ENCODE data around the gene LRRC4C. TPM values are rescaled to one million over a fixed set of nuclear protein-coding genes. Genes with fewer than 3 reads are reported as not detected.
A peak's percentile ranks its signal among the peaks of the same experiment; 100 is the strongest.

LRRC4C gene
- total RNA-seq, 1 donor from 2014 or later: 0.64 TPM

- H3K27me3 Mint-ChIP-seq (ENCODE audit: unreplicated experiment): peaks cover 2% of the 10 kb centered on the region
- no peak overlapping the region for H3K4me3 Mint-ChIP-seq (ENCODE audit: unreplicated experiment)
- peak; percentile 59 for TF ChIP-seq CTCF (IDR thresholded peaks at IDR 0.05; ENCODE audit: partially characterized antibody, unreplicated experiment)
- peak; percentile 18 for DNase-seq
- H3K27ac Mint-ChIP-seq (ENCODE audit: unreplicated experiment): no peak overlapping the region
- H3K4me1 Mint-ChIP-seq (ENCODE audit: low read depth, unreplicated experiment): peaks cover 10% of the 10 kb centered on the region
- H3K9me3 Mint-ChIP-seq (ENCODE audit: unreplicated experiment): no peaks in the 10 kb centered on the region
- no peaks in the 10 kb centered on the region for H3K36me3 Mint-ChIP-seq (ENCODE audit: unreplicated experiment)
These were observed 27.7 kb downstream of the LRRC4C start for GRCh38 chr11:41431784-41432183.

GRCh38 chr11:41419901-41420300 is 39.6 kb downstream of the LRRC4C start:
- Mint-ChIP-seq H3K27ac (ENCODE audit: unreplicated experiment) (no peak overlapping the region), H3K9me3 (ENCODE audit: unreplicated experiment) (no peaks in the 10 kb centered on the region), H3K4me3 (ENCODE audit: unreplicated experiment) (no peak overlapping the region), H3K4me1 (ENCODE audit: low read depth, unreplicated experiment) (no peaks in the 10 kb centered on the region), H3K36me3 (ENCODE audit: unreplicated experiment) (no peaks in the 10 kb centered on the region), H3K27me3 (ENCODE audit: unreplicated experiment) (no peaks in the 10 kb centered on the region)
- no peak for DNase-seq
- no peak for TF ChIP-seq CTCF (IDR thresholded peaks at IDR 0.05; ENCODE audit: partially characterized antibody, unreplicated experiment)

- H3K27ac Mint-ChIP-seq (ENCODE audit: unreplicated experiment): no peak overlapping the region
- no peak overlapping the region for H3K4me3 Mint-ChIP-seq (ENCODE audit: unreplicated experiment)
- TF ChIP-seq CTCF (IDR thresholded peaks at IDR 0.05; ENCODE audit: partially characterized antibody, unreplicated experiment): no peak
- no peaks in the 10 kb centered on the region for H3K36me3 Mint-ChIP-seq (ENCODE audit: unreplicated experiment)
- no peaks in the 10 kb centered on the region for H3K9me3 Mint-ChIP-seq (ENCODE audit: unreplicated experiment)
- DNase-seq: no peak
- no peaks in the 10 kb centered on the region for H3K27me3 Mint-ChIP-seq (ENCODE audit: unreplicated experiment)
- H3K4me1 Mint-ChIP-seq (ENCODE audit: low read depth, unreplicated experiment): no peaks in the 10 kb centered on the region
These were observed 44.5 kb downstream of the LRRC4C start for GRCh38 chr11:41414771-41415440.

- H3K9me3 Mint-ChIP-seq (ENCODE audit: unreplicated experiment): no peaks in the 10 kb centered on the region
- H3K27me3 Mint-ChIP-seq (ENCODE audit: unreplicated experiment): no peaks in the 10 kb centered on the region
- no peak for TF ChIP-seq CTCF (IDR thresholded peaks at IDR 0.05; ENCODE audit: partially characterized antibody, unreplicated experiment)
- no peak for DNase-seq
- no peaks in the 10 kb centered on the region for H3K36me3 Mint-ChIP-seq (ENCODE audit: unreplicated experiment)
- no peaks in the 10 kb centered on the region for H3K4me1 Mint-ChIP-seq (ENCODE audit: low read depth, unreplicated experiment)
- no peak overlapping the region for H3K4me3 Mint-ChIP-seq (ENCODE audit: unreplicated experiment)
- H3K27ac Mint-ChIP-seq (ENCODE audit: unreplicated experiment): no peak overlapping the region
These were observed 45.6 kb downstream of the LRRC4C start for GRCh38 chr11:41413843-41414242.

GRCh38 chr11:41405812-41406211 is 53.6 kb downstream of the LRRC4C start:
- TF ChIP-seq CTCF (IDR thresholded peaks at IDR 0.05; ENCODE audit: partially characterized antibody, unreplicated experiment): no peak

More at GRCh38 chr11:41405812-41406211, 53.6 kb downstream of the LRRC4C start:
- H3K27ac Mint-ChIP-seq (ENCODE audit: unreplicated experiment): no peak overlapping the region
- no peak overlapping the region for H3K4me3 Mint-ChIP-seq (ENCODE audit: unreplicated experiment)
- H3K9me3 Mint-ChIP-seq (ENCODE audit: unreplicated experiment): no peaks in the 10 kb centered on the region
- no peaks in the 10 kb centered on the region for H3K27me3 Mint-ChIP-seq (ENCODE audit: unreplicated experiment)
- no peaks in the 10 kb centered on the region for H3K36me3 Mint-ChIP-seq (ENCODE audit: unreplicated experiment)
- no peaks in the 10 kb centered on the region for H3K4me1 Mint-ChIP-seq (ENCODE audit: low read depth, unreplicated experiment)
- no peak for DNase-seq
